GM23338 (cell line): ENCODE data around the gene ZCCHC4.

Experiments used
- CREB1 ChIP-seq: fragments of 250-450 bp; sonication (Bioruptor Pico); IDR thresholded peaks from 2 replicates; pipeline ENCODE4 v1.5.0; 2020; ENCODE audit warnings: low read depth, mild to moderate bottlenecking, moderate library complexity
- CTCF ChIP-seq, 2 experiments: fragments of 200-600 bp in 1 of 2; sonication (generic) in 1 of 2; conservative IDR thresholded peaks; 2 replicates each; pipeline versions ENCODE4 v1.5.1 to v1.6.1; 2016 to 2017; ENCODE audit warnings: antibody characterized with exemption in 2 of 2, low read depth in 2 of 2, mild to moderate bottlenecking in 2 of 2, moderate library complexity in 1 of 2
- ETS1 ChIP-seq: IDR thresholded peaks from 2 replicates; pipeline ENCODE4 v1.6.1; 2016; ENCODE audit warnings: antibody characterized with exemption
- EZH2 ChIP-seq: fragments of 200-600 bp; sonication (generic); IDR thresholded peaks from one replicate; pipeline ENCODE4 v1.8.0; 2017; ENCODE audit warnings: antibody characterized with exemption, mild to moderate bottlenecking, low read depth; ENCODE audit not compliant: unreplicated experiment
- EZH2phosphoT487 ChIP-seq: fragments of 200-600 bp; sonication (generic); IDR thresholded peaks from one replicate; pipeline ENCODE4 v1.8.1; 2018; ENCODE audit warnings: antibody characterized with exemption; ENCODE audit not compliant: unreplicated experiment
- JUNB ChIP-seq: IDR thresholded peaks from one replicate; pipeline ENCODE4 v1.6.1; 2016; ENCODE audit warnings: antibody characterized with exemption; ENCODE audit not compliant: unreplicated experiment
- NANOG ChIP-seq: IDR thresholded peaks from 2 replicates; pipeline ENCODE4 v1.6.1; 2016; ENCODE audit warnings: antibody characterized with exemption, borderline replicate concordance
- POLR2AphosphoS5 ChIP-seq: IDR thresholded peaks from 2 replicates; pipeline ENCODE4 v1.6.1; 2016; ENCODE audit warnings: antibody characterized with exemption, low read depth
- REST ChIP-seq: IDR thresholded peaks from one replicate; pipeline ENCODE4 v1.6.1; 2018; ENCODE audit warnings: antibody characterized with exemption; ENCODE audit not compliant: unreplicated experiment
- STAT1 ChIP-seq: IDR thresholded peaks from one replicate; pipeline ENCODE4 v1.6.1; 2016; ENCODE audit warnings: antibody characterized with exemption; ENCODE audit not compliant: unreplicated experiment
- ZNF331 ChIP-seq: fragments of 250-450 bp; sonication (Bioruptor Pico); IDR thresholded peaks from 2 replicates; pipeline ENCODE4 v1.5.0; 2020; ENCODE audit warnings: low read depth, mild to moderate bottlenecking, moderate library complexity
- ZNF462 ChIP-seq: fragments of 250-450 bp; sonication (Bioruptor Pico); IDR thresholded peaks from 2 replicates; pipeline ENCODE4 v1.5.0; 2020; ENCODE audit warnings: mild to moderate bottlenecking, moderate library complexity

- TF ChIP-seq REST (peak; percentile 18), POLR2AphosphoS5 (no peak), CTCF (conservative IDR thresholded peaks at IDR 0.05; ENCODE audit: low read depth in 2 of 2) (no peak), ETS1 (no peak), NANOG (no peak), STAT1 (no peak), EZH2 (no peak), CREB1 (no peak), ZNF462 (CRISPR knock-in tag) (no peak), JUNB (no peak), EZH2phosphoT487 (no peak), ZNF331 (CRISPR knock-in tag) (no peak)
These were observed 86.9 kb downstream of the ZCCHC4 start for GRCh38 chr4:25399510-25399909.
